ENCODE results near the gene CRNN.
A peak's percentile ranks its signal among the peaks of the same experiment; 100 is the strongest.

Gene CRNN

DNA sequence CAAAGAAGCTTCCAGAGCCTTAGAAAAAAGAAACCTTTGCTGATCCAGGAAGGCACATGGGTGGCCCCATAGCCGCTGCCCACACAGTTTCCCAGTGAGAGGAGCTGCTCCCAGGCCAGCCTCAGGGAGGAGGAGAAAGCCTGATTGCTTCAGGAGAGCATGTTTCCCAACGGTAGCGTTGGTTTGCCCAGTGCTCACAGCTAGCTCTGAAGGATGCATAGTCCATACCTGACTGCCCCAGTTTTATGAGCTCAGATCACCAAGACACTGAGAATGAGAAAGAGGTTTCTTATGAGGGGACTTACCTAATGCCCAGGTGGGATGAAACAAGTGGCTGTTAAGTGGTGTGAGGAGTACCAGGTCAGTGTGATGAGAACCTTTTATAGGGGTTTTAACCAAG is at the start of gene CRNN:
CRNN (minus strand) TSS at position 355 of the 400 bp plus-strand sequence. CDS start 2,030 bp downstream, outside the sequence.
- DNase-seq (ENCODE audit: low read depth) = no peak

DNA sequence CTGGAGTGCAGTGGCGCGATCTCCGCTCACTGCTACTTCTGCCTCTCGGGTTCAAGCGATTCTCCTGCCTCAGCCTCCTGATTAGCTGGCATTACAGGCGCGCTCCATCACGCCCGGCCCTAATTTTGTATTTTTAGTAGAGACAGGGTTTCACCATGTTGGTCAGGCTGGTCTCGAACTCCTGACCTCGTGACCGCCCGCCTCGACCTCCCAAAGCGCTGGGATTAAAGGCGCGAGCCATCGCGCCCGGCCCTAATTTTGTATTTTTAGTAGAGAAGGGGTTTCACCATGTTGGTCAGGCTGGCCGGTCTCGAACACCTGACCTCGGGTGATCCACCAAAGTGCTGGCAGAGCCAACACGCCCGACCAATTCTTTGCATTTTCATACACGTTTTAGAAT is 48.6 kb upstream of the CRNN start:
- DNase-seq (ENCODE audit: low read depth) = no peak

- DNase-seq (ENCODE audit: low read depth) = peak; percentile 49
These were observed 47.5 kb upstream of the CRNN start for GRCh38 chr1:152461544-152461943.

DNA sequence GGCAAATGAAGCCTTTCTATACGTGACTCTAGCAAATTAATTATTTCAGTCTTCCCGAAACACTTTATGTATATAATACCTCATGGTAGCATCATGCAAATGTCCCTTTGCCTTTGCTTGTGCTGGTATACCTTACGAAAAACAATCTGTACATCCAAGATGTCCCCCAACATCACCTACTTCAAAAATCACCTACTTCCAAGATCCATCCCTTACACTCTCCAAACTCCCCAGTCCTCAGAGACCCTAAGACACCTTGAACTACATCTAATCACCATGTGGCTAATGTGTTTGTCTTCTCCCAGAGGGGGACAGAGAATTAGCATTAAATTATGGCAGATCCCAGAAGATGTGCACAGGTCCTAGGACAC is 46.5 kb upstream of the CRNN start:
- no peak for DNase-seq (ENCODE audit: low read depth)

DNA sequence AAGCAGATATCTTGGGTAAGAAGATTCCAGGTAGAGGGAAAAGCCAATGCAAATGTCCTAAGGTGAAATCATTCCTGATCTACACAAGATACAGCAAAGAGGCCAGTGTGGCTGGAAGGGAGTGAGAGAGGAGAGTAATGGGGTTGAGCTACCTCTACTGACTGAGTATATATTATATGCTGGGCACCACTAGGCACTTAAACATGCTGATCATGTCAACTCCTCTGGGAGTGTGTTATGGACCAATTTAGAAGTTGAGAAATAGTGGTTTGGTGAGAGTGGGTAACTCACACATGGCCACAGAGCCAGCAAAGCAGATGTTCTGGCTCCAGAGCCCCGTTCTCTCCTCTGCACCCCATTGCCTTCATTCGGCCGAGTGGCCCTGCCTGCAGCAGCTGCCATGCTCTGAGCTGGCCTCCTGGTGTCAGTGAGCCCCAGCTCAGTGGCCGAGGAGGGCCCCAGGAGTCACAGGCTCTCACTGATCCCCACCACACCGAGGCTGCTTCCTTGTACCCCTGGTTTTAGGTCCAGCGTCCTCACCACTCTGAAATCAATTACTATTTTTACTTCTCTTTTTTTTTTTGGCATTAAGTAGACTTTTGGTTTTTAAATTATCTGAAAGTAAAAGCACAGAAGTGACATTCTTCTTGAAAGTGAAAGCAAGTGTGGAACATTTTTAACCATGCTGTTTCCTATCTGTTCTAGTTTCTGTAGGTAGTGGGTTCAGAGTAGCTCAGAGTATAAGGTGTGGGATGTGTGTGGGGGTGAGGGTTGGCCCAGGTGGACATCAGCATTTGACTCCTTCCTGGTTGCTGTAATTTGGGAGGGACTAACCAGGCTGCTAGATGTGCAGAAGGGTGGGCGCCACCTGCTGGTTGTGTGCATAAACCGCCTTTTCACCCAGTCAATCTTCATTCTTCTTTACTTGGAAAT is 45.8 kb upstream of the CRNN start:
- DNase-seq (ENCODE audit: low read depth) = peak; percentile 52

DNA sequence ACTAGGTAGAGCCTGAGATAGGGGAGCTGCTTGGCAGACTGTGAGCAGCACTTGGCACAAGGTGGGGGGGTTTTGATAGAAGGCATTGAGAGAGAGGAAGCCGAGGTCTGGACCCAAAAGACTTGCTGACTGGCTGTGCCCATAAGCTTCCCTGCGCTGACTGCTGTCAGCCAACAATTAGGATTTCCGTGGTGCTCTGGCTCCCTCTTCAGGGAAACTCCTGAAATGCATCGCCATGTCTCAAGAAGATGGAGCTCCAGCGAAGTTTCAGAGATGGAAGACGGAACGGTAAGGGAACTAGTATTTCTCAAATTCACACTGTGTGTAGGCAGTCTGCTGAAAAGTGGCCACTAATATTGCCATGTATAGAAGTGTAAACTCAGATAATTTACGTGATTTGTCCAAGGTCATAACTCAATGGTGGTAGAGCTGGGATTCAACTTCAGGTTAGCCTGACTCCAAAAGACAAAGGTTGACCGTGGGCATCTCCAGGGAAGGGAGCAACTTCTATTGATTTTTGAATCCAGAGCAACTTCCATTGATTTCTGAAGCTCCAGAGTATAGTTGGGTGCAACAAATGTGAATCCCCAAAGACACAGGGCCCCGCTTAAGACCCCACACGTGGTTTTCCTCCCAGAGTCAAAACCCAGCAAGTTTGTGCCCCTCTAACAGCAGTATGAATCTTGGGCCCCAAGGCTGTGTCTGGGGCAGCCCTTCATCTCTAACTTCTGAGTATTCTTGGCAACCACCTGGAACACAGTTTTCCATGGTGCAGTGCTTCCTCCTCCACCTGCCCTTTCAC is 44.5 kb upstream of the CRNN start:
- DNase-seq (ENCODE audit: low read depth) = peak; percentile 63

- no peak for DNase-seq (ENCODE audit: low read depth)
These were observed 43.5 kb upstream of the CRNN start for GRCh38 chr1:152457561-152457960.

- DNase-seq (ENCODE audit: low read depth) = no peak
These were observed 43.0 kb upstream of the CRNN start for GRCh38 chr1:152457071-152457470.

DNA sequence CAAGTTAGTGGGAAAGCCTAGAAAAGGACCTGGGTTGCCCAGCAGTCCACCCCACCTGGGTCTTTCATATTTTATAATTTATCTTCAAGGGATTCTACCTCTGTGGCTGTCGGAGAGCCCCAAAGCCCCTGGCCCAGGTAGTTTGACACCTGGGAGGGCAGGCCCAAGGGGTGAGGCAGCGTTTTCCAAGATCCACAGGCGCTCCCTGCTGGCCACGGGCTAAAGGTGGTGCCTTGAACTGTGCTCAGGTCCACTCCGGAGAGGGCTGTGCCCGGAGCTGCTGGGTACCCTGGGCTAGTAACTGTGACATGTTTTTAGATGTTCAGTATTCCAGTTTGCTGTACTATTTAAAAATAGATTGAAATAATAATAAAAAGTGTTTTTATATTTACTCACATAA is 37.2 kb upstream of the CRNN start:
- no peak for DNase-seq (ENCODE audit: low read depth)

DNA sequence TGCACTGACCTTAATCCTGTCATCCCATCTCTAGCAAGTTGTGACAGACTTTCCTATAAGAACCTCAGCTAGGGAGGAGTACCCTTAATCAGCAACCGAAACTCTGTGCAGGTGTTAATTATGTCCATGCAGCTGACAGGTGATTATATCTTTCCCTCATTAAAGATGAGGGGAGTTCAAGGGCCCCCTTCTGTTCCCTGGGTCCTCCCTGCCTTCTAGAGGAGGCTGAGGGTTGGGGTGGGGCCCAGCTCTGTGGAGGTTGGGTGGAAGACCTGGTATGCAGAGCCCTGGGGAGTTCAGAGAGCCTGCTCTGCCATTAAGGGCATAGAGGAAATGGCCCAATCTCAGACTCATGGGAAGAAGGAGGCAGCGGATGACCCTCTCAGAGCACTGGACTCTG is 35.6 kb upstream of the CRNN start:
- DNase-seq (ENCODE audit: low read depth) = no peak

DNA sequence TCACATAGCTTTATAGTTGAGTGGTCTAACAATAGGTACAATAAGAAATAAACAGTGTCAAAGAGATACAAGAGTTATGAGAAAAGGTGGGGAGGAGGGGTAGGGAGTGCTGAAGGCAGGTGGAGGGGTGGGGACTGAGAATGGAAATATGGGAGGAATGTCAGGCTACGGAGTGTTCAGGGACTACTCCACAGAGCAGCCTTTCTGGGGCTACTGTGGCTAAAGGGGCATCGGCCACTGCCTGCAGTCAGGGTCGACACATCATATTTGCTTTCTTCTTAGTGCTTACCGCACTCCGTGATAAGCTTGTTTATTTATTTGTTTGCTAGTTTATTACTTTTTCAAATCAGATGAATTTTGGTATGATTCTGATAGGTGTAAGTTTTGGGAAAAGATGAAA is 34.4 kb upstream of the CRNN start:
- no peak for DNase-seq (ENCODE audit: low read depth)

GRCh38 chr1:152448095-152448494 is 34.0 kb upstream of the CRNN start:
- no peak for DNase-seq (ENCODE audit: low read depth)

DNA sequence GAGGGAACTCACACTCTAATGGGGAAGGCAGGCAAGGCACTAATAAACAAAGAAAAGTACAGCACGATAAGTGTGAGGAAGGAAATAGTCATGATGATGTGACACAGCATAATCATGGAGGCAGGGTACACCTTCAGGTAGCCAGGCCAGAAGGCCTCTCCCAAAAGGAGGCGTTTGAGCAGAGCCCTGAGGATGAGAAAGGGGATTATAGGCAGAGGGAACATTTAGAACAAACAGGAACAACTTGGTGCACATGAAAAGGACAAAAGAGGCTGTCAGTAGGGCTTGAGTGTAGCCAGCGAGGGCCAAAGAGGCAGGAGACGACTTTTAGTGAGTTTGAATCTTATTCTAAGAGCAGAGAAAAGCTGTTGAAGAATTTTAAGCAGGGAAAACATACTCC is 33.4 kb upstream of the CRNN start:
- no peak for DNase-seq (ENCODE audit: low read depth)

- no peak for DNase-seq (ENCODE audit: low read depth)
These were observed 30.0 kb upstream of the CRNN start for GRCh38 chr1:152444045-152444444.

DNA sequence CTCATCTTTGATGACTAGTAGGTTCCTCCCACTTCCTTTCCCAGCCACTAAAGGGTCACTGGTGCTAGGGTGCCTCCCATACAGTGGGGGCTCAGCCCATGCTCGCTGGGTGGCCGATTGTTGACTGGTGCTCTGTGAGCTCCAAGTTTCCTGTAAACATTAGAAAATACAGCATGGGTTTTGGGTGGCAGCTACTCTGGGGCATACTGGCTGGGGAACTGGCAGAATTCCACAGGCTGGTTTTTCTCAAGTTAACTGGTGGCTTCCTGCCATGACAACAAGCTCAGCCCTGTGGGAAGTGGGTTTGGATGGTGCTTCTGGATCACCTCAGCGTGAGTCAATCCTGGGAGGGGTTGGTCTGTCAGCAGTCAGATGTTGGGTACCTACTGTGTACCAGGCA is 28.7 kb upstream of the CRNN start:
- DNase-seq (ENCODE audit: low read depth) = no peak

- DNase-seq (ENCODE audit: low read depth) = no peak
These were observed 28.2 kb upstream of the CRNN start for GRCh38 chr1:152442301-152442700.

GRCh38 chr1:152441756-152442155 is 27.7 kb upstream of the CRNN start:
- DNase-seq (ENCODE audit: low read depth) = no peak

- DNase-seq (ENCODE audit: low read depth) = peak; percentile 50
These were observed 26.8 kb upstream of the CRNN start for GRCh38 chr1:152440635-152441471.

DNA sequence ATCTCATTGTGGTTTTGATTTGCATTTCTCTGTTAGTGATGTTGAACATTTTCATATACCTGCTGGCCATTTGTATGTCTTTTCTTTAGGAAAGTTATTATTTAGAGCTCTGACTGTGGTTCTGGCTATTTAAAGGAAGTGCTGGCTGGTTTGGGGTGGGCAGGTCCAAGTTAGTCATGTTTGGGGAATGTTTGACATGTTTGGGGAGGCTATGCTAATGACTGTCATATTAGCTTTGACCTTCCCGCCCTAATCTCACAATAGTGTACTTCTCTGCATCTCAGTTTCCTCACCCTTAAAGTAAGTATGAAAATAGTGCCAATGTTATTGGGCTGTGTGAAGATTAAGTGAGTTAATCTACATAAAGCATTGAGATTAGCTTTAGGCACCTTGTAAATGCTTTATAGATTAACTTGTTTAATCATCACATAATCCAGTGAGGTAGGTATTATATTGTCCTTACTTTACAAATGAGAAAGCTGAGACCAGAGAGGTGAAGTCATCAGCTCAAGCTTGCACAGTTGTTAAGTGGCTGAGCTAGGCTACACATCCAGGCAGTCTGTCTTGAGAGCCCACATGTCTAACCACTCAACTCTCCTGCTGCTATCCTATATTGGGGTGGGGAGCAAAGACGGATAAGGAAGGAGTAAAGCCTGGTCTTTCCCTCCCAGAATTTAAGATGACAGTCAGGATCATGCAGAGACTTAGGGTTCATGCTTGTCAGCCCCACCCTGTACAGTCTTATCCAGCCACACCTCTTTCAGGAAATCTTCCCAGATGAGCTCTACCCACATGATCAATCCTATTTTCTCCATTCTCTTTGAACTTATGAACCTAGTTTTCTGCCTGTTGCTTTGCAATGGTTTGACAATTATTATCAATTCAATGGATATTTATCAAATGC is 22.8 kb upstream of the CRNN start:
- no peak for DNase-seq (ENCODE audit: low read depth)

DNA sequence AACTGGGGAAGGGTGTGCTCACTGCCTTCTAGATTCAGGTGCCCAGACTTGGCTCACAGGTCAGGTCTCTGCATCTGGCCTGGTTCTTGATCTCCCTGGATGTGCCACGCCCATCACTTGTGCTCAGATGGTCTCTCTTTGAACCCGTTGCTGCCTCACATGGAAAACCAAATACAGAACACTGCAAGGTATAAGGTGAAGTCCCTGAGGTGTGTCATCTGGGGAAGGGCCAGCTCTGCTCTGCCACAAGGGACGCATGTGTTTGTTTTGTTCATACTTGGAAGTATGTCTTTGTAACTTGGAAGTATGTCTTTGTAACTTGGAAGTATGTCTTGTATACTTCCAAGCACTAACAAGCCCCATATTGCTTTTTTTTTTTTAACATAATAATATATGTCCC is 13.4 kb upstream of the CRNN start:
- no peak for DNase-seq (ENCODE audit: low read depth)

- DNase-seq (ENCODE audit: low read depth) = no peak
These were observed 12.7 kb upstream of the CRNN start for GRCh38 chr1:152426731-152427130.
